Loucy (cell line): Measurements from ENCODE around the gene ZDHHC8.

ENCODE experiments used
- CTCF ChIP-seq: fragments of 200-600 bp; sonication (generic); conservative IDR thresholded peaks from 2 replicates; pipeline ENCODE4 v1.5.1; 2014; ENCODE audit warnings: mild to moderate bottlenecking, antibody characterized with exemption, low read length
- EZH2phosphoT487 ChIP-seq: fragments of 200-600 bp; IDR thresholded peaks from 2 replicates; pipeline ENCODE4 v1.6.1; 2018; ENCODE audit warnings: antibody characterized with exemption, mild to moderate bottlenecking, moderate library complexity, borderline replicate concordance

- TF ChIP-seq CTCF = no peak
- TF ChIP-seq EZH2phosphoT487 = no peak
These were observed 48.0 kb downstream of the ZDHHC8 start for GRCh38 chr22:20179455-20180244.
